ENCODE data around the gene PHF21A.
A peak's percentile ranks its signal among the peaks of the same experiment; 100 is the strongest.
"Not testable (repeated sequence)": the region's sequence is repeated elsewhere in the genome, so short reads cannot be mapped to it uniquely, and the experiment has no call there.

PHF21A gene

DNA sequence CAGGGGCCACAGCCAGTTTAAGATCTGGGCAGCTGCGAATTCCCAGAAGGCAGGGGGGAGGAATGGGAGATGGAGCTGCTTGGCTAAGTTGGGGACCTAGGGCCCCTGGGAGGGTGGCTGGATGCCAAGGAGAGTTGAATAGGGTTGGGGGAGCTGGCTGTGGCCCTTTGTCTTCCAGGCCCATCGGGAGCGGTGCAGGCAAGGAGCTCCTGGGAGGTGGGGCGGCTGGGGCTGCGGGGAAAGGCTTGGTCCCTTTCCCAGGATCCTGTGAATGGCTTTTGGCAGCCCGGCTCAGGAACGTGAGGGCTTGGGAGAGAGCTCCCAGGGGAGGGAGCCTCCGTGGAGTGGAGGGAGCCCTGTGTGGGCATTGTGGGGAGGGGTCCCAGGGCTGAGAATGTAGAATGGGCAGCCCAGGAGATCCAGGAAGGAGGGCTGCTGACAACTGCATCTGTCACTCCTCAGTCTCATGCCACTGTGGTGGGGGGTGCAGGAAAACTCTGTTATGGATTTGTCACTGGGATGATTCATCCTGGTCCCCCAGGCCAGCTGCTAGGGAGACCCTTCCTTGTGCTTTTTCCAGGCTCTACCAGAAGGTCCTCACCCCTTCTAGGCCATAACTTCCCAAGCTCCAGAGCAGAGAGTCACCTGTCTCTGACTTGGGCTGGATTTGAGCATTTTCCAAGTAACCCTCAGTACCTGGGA lies 220.2 kb downstream of the PHF21A start:
- no peak for ATAC-seq

DNA sequence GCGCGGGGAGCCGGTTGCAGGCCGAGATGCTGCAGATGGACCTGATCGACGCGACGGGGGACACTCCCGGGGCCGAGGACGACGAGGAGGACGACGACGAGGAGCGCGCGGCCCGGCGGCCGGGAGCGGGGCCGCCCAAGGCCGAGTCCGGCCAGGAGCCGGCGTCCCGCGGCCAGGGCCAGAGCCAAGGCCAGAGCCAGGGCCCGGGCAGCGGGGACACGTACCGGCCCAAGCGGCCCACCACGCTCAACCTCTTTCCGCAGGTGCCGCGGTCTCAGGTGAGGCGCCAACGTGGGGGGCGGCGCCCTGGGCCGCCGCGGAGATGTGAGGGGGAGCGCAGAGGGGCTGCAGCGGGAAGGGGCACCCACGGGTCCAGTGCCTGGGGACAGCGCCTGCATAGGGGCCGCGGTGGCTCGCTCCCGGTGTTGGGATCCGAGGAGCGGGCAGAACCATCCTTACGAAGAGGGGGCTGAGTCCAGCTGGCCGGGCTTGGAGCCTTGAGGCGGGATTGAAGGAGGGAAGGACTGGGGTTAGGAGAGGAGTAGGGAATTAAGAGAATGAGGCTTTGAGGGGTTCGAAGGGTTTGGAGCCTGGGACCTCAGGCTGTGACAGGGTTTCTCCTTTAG lies 221.0 kb downstream of the PHF21A start:
- not testable (repeated sequence) for ATAC-seq

DNA sequence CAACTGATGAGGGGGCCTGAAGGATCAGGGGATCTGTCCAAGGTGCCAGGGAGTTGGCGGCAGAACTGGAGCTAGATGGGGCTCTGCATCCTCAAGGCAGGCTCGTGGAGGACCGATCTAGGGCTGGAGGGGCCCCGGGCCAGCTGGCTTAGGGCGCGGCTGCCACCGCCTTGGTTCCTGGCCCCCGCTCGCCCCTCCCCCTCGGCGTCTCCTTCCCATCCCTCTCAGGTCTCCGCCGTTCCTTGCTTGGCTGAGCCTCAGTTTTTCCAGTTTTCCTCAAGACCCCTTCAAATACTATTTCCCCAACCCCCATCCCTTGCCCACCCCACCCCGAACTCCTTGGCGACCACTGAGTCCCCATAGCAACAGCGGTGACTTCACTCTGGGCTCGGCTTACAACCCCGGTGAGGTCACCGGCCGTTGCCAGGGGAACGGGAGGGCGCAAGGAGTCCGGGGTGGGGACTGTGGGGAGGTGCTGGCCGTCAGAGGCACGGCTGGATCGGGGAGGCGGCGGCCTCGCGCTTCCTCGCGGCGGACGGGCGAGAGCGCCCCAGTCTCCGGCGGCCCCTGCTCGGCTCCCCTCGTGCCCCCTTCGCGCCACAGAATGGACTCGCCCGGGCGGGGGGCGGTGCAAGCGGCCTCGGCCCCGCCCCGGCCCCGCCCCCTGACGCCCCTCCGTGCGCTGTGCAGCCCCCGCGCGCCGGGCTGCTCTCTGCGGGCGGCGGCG lies 221.6 kb downstream of the PHF21A start:
- peak; percentile 75 to 83 for ATAC-seq

DNA sequence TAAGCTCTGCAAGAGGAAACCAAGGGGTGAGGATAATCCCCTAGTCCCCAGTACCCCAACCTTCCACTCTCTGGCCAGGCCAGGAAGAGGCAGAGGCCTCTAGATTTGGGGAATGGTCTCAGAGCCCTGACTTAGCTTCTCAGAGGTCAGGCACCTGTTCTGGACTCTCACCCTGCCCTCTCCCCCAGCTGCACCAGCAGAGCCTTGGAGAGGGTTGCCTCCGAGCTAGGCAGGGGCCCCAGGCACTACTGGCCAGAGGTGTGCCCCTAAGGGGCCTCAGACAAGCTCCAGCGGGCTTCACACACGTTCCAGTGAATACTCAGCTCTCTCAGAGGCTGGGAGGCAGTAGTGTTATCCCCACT lies 222.2 kb downstream of the PHF21A start:
- ATAC-seq: no peak

DNA sequence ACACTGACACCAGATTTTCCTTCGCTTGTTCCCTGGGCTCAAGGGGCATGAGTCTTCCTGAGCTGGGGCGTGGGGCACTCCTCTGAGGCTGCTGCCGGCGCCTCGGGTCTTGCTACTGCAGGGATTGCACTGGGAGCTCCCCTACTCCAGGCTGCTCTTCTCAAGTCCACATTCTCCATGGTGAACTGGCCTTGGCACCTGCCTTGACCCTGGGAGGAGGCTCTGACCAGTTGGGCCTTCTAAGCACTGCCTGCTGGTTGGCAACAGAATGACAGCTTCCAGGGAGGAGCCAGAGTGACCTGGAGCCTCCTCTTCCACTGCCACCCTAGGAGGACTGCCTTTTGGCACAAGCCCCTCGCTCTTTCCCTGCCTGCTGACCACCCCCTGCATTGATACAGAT lies 223.7 kb downstream of the PHF21A start:
- ATAC-seq: no peak

DNA sequence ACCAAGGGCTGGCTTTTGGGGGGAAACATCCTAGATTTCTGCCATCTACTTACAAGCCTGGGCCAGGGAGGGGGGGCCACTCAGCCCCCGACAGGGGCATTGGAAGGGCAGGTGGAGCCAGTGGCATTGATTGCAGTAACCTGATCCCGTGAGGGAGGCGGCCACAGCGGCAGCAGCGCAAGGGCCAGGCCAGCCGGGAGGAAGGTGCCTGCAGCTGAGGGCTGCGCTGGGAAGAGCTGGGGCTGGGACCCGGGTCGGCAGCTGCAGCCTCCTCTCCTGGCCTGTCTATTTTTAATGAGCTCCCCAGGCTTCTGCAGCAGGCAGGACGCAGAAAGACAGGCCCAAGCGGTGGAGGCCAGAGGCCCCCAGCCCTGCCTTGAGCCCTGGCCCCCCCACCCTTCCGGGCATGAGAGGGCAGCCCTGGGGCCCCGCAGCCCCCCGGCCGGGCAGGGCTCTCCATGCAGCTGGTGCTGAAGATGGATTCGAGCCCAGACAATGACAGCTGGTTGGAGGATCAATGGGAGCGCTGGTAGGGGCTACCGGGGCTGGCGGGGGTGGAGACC lies 224.8 kb downstream of the PHF21A start:
- ATAC-seq: no peak

DNA sequence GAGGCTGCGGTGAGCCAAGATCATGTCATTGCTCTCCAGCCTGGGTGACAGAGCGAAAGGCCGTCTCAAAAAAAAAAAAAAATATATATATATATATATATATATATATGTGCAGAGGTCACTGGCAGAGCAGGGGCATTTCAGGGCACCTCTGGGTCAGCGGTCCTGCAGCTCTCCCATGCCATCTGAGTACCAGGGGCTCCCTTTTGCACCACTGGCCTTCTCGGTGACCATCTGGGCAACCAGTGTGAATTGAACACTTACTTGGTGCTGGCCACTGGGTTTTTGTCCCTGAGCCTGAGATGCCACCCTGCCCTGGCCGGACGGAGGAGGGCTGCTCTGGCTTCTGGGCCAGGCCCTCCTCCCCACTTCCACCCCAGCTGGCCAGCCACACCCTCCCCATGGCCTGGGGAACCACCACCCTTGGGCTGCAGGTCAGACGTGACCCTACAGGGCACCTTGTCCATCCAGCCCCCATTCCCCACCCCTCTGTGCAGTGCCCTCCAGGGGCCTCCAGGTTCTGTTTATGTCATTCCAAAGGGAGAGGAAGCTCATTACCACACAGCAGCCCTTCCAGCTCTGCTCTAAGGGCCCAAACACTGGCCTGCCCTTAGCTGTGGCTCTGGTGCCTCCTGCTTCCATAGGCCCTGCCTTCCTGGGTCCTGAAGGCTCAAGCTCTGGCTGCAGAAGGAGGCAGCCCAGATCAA lies 225.5 kb downstream of the PHF21A start:
- no peak for ATAC-seq

DNA sequence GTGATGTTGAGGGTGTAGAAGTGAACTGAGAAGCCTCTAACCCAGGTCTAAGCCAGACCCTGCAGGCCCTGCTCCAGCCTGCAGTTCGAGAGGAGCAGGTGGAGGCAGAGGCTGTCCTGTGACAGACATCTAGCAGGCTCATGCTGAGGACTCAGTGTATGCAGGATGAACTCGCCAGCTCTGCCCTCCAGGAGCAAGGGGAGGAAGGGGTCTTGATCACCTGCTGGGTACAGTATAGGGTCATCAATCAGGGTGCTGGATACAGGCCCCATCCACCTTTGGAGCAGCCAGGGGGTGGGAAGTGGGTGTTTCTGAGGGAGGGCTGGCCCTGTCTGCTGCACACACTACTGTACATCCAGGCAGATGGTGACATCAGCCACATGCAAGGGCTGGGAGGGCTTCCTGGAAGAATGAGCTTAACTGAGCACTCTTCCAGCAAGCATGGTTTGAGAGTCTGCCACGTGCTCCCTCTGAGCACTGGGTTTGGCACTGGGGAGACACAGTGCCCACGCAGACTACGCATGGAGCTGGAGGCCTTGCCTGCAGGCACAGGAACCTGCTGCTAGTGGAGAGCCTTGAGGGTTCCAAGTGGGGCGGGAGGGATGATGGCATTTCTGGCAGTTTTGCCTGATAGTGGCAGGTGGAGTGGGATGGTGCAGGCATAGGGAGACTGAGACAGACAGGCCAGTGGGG lies 226.6 kb downstream of the PHF21A start:
- no peak for ATAC-seq

DNA sequence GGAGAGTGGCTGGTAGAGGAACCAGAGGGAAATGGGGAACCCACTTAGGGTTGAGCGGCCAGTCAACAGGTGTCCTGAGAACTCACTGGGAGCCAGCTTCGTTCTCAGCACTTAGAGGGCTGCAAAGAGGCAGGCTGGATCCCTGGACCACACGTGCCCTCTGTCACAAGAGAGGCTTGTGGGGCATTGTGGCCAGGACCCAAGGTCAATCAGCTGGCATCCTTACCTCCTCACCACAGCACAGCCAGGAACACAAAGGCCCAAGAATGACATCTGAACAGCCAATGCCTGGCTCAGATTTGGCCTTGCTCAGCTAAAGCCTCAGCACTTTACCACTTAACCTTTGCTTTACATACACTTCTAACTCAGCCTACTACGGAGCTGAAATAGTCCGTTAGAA lies 228.4 kb downstream of the PHF21A start:
- no peak for ATAC-seq

DNA sequence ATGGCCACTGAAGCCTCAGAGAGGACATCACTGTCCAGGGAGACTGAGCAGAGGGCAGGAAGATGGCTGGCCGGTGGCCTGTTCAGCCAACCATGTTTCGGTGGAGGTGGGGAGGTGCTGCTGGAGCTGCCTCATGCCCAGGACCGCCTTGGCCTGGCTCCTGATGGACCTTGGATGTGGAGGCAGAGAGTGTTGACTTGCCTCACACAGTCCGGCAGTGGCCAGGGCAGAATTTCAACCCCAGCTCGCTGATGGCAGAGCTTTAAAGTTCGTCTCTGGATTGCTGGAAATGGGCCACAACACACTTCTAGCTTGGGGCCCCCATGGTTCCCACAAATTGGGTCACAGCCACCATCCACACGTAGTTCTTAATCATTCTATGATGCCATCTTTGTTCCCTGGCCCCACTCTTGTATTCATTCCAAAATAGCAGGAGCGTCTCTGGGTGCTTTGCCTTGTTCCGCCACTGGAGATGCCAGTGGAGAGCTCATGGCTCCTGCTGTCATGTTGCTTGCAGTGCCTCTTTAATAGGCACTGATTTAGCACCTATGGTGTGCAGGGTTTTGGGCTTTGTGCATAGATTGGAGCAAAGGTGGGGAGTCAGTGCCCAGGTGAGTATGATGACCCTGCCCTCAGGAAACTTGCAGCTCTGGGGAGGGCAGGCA lies 230.2 kb downstream of the PHF21A start:
- no peak for ATAC-seq

DNA sequence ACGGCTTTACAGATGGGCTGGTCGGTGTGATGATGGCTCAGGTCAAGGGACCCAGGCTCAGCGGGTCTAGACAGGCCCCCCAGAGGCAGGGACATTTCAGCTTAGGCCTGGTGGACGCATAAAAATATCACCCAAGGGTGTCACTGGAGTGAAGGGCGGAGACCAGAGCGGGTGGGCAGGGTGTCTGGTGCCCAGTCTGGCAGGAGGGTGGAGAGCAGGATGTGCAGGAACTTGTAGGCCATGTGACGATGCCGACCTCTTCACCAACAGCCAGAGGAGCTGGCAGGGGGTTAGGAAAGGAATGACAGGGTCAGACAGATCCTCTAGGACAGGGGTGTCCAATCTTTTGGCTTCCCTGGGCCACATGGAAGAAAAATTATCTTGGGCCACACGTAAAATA lies 231.3 kb downstream of the PHF21A start:
- ATAC-seq: no peak

DNA sequence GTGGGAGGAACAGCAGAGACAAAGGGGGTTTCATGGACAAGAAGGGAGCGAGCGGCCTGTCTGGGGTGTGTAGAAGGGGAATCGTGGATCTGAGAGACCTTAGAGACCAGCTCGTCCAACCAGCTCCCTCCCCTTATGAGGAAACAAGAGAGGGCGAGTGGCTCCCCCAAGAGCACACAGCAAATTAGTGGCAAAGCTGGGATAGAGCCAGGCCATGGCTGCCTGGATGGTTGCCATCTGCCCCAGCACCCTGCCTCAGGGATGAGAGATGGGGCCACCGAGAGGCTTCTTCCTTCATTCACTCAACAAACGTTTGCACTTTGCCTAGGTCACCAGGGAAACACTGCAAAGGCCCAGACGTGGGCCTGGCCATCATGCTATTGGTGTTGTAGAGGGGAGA lies 231.7 kb downstream of the PHF21A start:
- ATAC-seq: no peak

DNA sequence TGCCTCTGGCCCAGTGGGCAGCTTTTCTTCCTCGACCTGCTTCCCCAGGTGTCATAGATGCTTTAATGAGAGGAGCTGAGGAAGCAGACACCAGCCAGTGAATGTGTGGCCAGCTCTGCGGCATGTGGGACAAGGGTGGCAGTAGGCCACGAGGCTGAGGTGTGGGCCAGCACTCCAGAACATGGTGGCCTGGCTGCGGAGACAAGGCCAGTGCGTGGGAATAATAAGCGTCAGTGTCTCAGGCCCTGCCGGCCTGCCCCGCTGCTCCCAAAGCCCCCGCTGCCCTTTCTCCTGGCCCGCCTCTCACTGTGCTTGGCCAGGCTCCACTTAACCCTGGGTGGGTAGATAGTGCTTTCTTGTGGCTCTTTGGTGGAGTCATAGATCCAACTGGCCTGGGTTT lies 233.7 kb downstream of the PHF21A start:
- no peak for ATAC-seq

DNA sequence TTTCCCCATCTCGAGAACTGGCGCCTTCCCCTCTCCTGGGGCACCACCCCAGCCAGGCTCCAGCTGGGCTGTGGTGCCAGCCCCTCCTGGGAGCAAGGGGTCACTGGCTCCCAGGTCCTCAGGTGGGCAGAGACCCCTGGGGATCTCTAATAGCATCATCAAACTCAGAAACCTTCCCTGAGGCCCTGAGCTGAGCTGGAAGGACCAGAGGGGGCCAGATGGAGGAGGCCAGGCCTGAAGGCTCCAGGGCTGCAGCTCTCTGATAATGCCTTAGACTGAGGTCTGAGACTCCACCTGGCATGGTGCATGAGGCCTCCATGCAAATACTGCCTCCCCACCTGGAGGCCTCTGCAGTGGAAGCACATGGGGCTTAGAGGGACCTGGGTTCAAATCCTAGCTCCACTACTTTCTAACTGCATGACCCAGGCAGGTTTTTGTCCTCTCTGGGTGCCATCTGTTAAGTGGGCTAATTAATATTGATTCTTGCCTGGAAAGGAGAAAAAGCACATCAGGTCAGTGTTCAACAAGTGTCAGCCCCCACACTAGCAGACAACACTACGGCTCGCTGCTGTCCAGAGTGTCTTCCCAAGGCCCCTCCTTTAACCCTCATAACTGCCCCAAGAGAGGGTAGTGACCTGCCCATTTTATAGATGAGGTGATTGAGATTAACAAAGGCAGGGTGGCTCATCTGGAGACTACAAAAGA lies 234.3 kb downstream of the PHF21A start:
- ATAC-seq: no peak

DNA sequence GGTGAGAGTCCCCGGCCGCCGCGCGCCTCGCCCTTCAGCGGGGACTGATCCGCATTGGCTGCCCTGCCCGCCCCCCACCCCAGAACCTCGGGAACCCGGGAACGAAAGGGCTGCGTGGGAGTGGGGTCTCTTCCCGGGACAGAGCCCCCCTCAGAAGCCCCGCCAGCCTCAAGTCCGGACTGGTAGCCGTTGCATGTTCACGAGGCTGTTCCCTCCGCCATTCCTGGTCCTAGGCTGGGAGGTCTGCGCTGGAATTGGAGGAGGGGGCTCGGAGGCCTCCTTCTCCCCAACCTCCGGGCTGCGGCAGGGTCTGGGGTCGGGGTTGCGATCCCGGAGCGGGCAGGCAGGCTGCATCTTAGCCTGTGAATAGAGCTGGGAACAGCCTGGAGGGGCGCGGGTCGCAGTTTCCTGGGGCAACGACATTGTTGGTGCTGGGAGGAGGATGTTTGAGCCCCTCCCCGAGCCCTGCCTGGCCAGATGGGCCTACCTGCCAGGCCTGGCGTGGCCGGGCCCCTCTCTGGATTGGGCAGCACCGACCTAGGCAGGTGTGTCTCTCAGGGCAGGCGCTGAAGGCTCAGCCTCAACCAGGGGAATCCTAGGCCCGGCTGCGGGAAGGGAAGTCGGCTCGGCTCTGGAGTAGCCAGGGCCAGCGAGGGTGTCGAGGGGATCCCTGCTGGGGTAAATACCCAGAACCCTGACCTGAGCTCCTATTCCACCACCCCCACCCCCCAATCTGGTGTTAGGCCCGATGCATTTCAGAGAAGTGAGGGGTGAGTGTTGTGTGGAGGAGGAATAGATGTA lies 235.1 kb downstream of the PHF21A start:
- ATAC-seq: no peak

DNA sequence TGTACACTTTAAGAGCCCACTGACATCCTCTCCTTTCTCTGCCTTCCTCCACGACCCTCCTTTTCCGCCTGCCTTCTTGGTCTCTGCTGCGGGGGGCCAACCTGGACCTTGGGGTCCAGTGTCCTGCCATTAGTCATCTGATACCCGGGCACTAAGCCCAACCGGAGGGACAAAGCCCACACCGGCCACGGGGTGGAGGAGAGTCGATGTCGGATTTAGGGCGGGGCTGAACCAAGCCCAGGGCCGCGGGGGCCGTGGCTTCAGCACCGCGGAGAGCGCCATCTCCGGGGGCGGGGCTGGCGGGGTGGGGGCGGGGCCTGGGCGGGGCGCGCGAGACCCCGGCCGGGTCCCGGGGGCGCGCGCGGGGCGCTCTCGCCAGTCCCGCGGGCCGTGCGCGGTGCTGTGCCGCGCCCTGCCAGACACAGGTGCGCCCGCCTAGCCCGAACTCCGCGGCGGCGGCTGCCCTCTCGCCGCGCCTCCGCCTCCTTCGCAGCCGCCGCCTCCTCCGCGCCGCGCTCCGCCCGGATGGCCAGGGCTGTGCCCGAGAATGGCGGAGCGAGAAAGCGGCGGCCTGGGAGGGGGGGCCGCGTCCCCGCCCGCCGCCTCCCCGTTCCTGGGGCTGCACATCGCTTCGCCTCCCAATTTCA lies 235.9 kb downstream of the PHF21A start, which contains the start of gene MAPK8IP1:
Gene MAPK8IP1 (plus strand): TSS at position 378 of the 647 bp plus-strand sequence. CDS start 170 bp downstream, at position 548.
- peak; percentile 71 to 74 for ATAC-seq

DNA sequence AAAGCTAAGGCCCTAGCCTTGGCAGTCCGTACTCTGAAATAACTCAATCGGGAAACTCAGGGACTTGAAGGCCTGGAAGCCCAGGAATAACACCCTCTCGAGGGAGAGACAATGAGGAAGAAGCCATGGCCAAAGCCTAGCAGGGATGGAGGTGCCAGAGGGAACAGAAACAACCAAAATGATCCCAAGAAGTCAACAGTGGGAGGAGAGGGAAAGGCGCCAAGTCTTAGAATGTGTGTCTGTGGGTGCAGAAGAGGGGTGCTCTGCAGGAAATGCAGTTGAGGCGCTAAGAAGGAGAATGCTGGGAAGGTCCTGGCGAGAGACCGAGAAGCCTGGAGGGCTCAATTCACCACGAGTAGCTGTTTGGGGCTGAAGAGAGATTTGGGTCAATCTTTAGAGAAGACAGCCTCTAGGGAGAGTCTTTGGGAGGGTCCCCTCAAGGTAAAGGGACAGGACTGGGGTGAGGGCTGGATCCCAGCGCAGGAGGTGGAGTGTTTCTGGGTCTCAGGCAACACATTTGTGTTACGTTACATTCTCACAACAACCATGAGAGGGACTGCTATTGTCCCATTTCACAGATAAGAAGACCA lies 236.6 kb downstream of the PHF21A start:
- ATAC-seq: no peak
